Cardiac muscle cell (in vitro differentiated cells and primary cell): Measurements from ENCODE around the gene SPINK2. TPM values are rescaled to one million over a fixed set of nuclear protein-coding genes. Genes with fewer than 3 reads are reported as not detected.

ENCODE experiments used
- DNase-seq, 2 donors: peaks; one replicate each; pipeline versions ENCODE4 v3.0.0 to v3.0.0-alpha.2; 2010 to 2017; ENCODE audit warnings: low read depth in 1 of 2, low spot score in 1 of 2
- H3K27ac ChIP-seq: fragments of 200-600 bp; sonication (generic); 2 replicates; pipeline ENCODE4 v1.5.1; 2016
- H3K27me3 ChIP-seq: fragments of 200-600 bp; sonication (generic); 2 replicates; pipeline ENCODE4 v1.6.0; 2016; ENCODE audit warnings: control low read depth
- H3K36me3 ChIP-seq: fragments of 200-600 bp; sonication (generic); 2 replicates; pipeline ENCODE4 v1.5.1; 2016; ENCODE audit warnings: control low read depth
- H3K4me1 ChIP-seq: fragments of 200-600 bp; sonication (generic); 2 replicates; pipeline ENCODE4 v1.8.1; 2017; ENCODE audit warnings: low read depth, mild to moderate bottlenecking, mixed run types
- H3K4me3 ChIP-seq: fragments of 200-600 bp; sonication (generic); 2 replicates; pipeline ENCODE4 v1.5.1; 2016; ENCODE audit warnings: mild to moderate bottlenecking
- H3K9me3 ChIP-seq: fragments of 200-600 bp; sonication (generic); 2 replicates; pipeline ENCODE4 v1.5.1; 2017; ENCODE audit warnings: low read depth, mild to moderate bottlenecking, control low read depth
- polyA plus RNA-seq: library from polyadenylated mRNA; unstranded; fragments of >200 nt; fragmentation: Nextera tagmentation; extraction: Ambion mirVana; gene quantifications from 2 replicates; pipeline ENCODE4 v1.2.1, GENCODE V29; 2016
- total RNA-seq: library from RNA; depleted of rRNA; stranded (reverse); fragments of >200 nt; gene quantifications from 2 replicates; pipeline ENCODE4 v1.2.3, GENCODE V29; 2016
- TF ChIP-seq, protein P1 (sequence below): IDR thresholded peaks from 2 replicates; pipeline ENCODE4 v1.5.1; 2012; ENCODE audit warnings: low read depth, mild to moderate bottlenecking, low read length

SPINK2 gene
- total and polyA plus RNA-seq, 2 experiments from 2014 or later, result not detected

DNA sequence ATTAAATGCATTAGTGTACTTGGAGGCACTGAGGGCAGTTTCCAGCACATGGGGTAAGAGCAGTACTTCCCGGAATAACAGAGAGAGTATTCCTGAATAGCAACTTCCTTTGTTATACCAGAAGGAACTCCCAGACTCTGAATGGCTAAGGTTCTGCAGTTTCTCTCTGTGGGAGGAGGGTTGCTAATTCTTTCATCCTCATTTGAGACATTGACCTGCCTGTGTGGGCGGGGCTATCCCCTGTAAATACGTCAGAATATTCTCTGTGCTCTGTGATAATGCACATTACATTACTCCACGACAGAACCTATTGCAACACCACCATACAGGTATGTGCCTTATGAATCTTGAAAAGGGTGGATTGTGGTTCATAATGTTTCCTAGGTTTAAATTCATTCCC lies 52.7 kb downstream of the SPINK2 start:
- no peak for DNase-seq
- TF ChIP-seq, protein P1, sequence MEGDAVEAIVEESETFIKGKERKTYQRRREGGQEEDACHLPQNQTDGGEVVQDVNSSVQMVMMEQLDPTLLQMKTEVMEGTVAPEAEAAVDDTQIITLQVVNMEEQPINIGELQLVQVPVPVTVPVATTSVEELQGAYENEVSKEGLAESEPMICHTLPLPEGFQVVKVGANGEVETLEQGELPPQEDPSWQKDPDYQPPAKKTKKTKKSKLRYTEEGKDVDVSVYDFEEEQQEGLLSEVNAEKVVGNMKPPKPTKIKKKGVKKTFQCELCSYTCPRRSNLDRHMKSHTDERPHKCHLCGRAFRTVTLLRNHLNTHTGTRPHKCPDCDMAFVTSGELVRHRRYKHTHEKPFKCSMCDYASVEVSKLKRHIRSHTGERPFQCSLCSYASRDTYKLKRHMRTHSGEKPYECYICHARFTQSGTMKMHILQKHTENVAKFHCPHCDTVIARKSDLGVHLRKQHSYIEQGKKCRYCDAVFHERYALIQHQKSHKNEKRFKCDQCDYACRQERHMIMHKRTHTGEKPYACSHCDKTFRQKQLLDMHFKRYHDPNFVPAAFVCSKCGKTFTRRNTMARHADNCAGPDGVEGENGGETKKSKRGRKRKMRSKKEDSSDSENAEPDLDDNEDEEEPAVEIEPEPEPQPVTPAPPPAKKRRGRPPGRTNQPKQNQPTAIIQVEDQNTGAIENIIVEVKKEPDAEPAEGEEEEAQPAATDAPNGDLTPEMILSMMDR, result no peak

DNA sequence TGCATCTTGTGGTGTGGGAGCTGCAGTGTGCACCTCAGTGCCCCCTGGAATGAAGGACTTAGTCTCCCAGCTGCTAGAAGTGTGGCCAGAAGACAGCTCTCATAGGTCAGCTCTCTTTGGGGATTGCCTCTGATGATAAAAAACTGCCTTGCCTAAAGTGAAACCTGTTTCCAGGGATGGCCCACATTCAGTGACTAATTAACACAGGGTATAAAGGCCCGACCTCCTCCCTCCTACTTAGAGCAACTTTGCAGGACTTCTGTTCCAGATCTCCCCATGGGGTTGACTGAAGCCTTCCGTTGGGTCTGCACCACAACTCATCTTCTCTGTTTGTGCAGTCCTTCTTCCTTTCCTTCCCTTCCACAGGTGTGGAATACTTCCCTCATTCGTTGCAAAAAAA lies 53.2 kb downstream of the SPINK2 start:
- H3K4me1 ChIP-seq, result no peaks in the 10 kb centered on the region
- TF ChIP-seq, protein P1, result no peak
- no peaks in the 10 kb centered on the region for H3K36me3 ChIP-seq
- no peaks in the 10 kb centered on the region for H3K27me3 ChIP-seq
- no peaks in the 10 kb centered on the region for H3K9me3 ChIP-seq
- H3K27ac ChIP-seq, result no peak overlapping the region
- no peak for DNase-seq
- H3K4me3 ChIP-seq, result no peak overlapping the region

More for the DNA sequence above, 52.7 kb downstream of the SPINK2 start:
- Histone ChIP-seq H3K27me3 (no peaks in the 10 kb centered on the region), H3K4me3 (no peak overlapping the region), H3K9me3 (no peaks in the 10 kb centered on the region), H3K36me3 (no peaks in the 10 kb centered on the region), H3K4me1 (no peaks in the 10 kb centered on the region), H3K27ac (no peak overlapping the region)

DNA sequence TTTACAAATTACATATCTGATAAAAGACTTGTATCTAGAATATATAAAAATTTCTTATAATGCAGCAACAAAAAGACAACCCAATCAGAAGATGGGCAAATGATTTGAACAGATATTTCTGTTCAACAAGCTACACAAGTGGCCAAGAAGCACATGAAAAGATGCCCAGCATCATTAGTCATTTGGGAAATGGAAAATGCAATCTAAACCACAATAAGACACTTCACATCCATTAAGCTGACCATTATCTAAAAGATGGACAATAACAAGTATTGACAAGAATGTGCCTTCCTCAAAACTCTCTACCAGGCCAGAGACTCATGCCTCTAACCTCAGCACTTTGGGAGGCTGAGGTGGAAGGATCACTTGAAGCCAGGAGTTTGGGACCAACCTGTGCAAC lies 53.9 kb downstream of the SPINK2 start:
- Histone ChIP-seq H3K4me1 (no peaks in the 10 kb centered on the region), H3K27me3 (no peaks in the 10 kb centered on the region), H3K36me3 (no peaks in the 10 kb centered on the region), H3K9me3 (no peaks in the 10 kb centered on the region), H3K27ac (no peak overlapping the region), H3K4me3 (no peak overlapping the region)
- TF ChIP-seq, protein P1, result no peak
- DNase-seq, result no peak

DNA sequence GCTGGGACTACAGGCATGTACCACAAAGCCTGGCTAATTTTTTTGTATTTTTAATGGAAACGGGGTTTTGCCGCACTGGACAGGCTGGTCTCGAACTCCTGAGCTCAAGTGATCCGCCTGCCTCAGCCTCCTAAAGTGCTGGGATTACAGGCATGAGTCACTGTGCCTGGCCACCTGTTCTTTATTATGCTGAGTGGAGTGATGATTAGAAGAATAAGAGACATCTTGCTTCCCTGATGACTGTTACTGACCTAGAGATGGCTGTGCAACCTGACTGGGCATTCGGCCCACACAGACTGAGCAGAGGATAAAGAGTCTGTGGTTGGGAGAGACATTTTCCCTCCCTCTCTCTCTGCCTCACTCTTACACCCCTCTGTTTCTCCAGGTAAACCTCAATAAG lies 56.7 kb downstream of the SPINK2 start:
- Histone ChIP-seq H3K27me3 (no peaks in the 10 kb centered on the region), H3K4me3 (no peak overlapping the region), H3K9me3 (no peaks in the 10 kb centered on the region), H3K36me3 (no peaks in the 10 kb centered on the region), H3K27ac (no peak overlapping the region), H3K4me1 (no peaks in the 10 kb centered on the region)
- DNase-seq, result peak in 1 of 2 donors; percentile 25
- TF ChIP-seq, protein P1, result no peak

DNA sequence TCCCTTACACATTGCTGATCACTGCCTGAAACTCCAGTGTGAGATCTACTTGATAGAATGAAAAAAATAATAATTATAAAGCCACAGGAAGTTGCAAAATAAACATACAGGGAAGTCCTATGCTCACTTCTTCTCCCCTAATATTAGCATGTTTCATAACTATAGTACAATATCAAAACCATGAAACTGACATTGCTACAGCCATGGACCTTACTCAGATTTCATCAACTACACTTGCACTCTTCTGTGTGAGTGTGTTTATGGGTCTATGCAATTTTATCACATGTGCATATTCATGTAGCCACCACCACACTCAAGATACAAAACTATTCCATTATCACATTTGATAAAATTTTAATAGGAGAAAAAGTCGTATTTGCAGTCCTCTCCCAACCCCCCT lies 57.3 kb downstream of the SPINK2 start:
- H3K4me3 ChIP-seq, result no peak overlapping the region
- no peaks in the 10 kb centered on the region for H3K36me3 ChIP-seq
- no peaks in the 10 kb centered on the region for H3K27me3 ChIP-seq
- DNase-seq, result no peak
- TF ChIP-seq, protein P1, result no peak
- no peak overlapping the region for H3K27ac ChIP-seq
- no peaks in the 10 kb centered on the region for H3K9me3 ChIP-seq
- H3K4me1 ChIP-seq, result no peaks in the 10 kb centered on the region
